ENCODE results near the gene TRIM50. TPM values are rescaled to one million over a fixed set of nuclear protein-coding genes. Genes with fewer than 3 reads are reported as not detected.
"Not testable (repeated sequence)": the region's sequence is repeated elsewhere in the genome, so short reads cannot be mapped to it uniquely, and the experiment has no call there.

The TRIM50 gene
- total RNA-seq, 6 experiments from 2014 or later = not detected

DNA sequence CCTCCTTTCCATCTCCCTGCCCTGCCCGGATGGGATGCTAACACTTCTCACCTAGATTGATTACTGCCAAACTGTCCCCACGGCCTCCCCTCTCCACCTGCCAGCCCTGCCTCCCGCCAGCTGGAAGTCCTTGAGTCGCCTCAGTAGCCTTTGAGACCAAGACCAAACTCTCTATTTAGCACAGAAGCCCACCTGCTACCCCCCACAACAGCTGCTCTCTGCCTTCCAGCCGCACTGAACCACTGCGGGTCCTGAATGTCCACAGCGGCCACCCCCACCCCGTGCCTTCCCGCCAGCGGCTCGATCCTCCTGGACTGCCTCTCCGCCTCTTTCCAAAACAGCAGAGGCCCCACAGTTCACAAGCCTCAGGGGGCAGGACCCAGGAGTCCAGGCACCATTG lies 39.1 kb upstream of the TRIM50 start:
- H3K9me3 Mint-ChIP-seq = no peaks in the 10 kb centered on the region
- H3K27me3 Mint-ChIP-seq (ENCODE audit: insufficient read depth) = peaks cover 23% of the 10 kb centered on the region
- no peak overlapping the region for H3K27ac Mint-ChIP-seq
- H3K4me3 Mint-ChIP-seq = no peak overlapping the region
- no peak for DNase-seq
- TF ChIP-seq, protein P1, sequence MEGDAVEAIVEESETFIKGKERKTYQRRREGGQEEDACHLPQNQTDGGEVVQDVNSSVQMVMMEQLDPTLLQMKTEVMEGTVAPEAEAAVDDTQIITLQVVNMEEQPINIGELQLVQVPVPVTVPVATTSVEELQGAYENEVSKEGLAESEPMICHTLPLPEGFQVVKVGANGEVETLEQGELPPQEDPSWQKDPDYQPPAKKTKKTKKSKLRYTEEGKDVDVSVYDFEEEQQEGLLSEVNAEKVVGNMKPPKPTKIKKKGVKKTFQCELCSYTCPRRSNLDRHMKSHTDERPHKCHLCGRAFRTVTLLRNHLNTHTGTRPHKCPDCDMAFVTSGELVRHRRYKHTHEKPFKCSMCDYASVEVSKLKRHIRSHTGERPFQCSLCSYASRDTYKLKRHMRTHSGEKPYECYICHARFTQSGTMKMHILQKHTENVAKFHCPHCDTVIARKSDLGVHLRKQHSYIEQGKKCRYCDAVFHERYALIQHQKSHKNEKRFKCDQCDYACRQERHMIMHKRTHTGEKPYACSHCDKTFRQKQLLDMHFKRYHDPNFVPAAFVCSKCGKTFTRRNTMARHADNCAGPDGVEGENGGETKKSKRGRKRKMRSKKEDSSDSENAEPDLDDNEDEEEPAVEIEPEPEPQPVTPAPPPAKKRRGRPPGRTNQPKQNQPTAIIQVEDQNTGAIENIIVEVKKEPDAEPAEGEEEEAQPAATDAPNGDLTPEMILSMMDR (IDR thresholded peaks at IDR 0.05) = no peak
- no peaks in the 10 kb centered on the region for H3K36me3 Mint-ChIP-seq (ENCODE audit: low read depth)
- no peaks in the 10 kb centered on the region for H3K4me1 Mint-ChIP-seq (ENCODE audit: low read depth)

DNA sequence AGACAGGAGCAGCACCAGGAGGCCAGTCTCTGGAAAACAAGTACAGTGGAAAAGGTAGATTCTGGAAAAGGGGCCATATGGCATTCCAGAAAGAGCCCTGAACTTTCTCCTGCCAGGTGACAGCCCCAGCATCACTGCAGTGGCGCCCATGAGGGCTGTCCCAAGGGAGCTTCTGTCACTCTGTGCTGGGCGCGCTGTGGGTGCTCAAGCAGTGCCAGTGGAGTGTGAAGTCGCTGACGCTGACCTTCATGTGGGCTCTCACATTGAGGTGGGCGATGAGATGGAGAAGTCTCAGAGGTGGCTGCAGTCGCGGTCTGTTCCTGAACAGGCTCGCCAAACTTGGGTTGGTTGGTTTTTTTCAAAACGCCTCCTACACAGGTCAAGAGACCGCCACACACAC lies 38.2 kb upstream of the TRIM50 start:
- no peak overlapping the region for H3K4me3 Mint-ChIP-seq
- H3K27me3 Mint-ChIP-seq (ENCODE audit: insufficient read depth) = peaks cover 23% of the 10 kb centered on the region
- H3K27ac Mint-ChIP-seq = no peak overlapping the region
- TF ChIP-seq, protein P1 (IDR thresholded peaks at IDR 0.05) = no peak
- no peak for DNase-seq
- no peaks in the 10 kb centered on the region for H3K9me3 Mint-ChIP-seq
- H3K36me3 Mint-ChIP-seq (ENCODE audit: low read depth) = no peaks in the 10 kb centered on the region
- H3K4me1 Mint-ChIP-seq (ENCODE audit: low read depth) = no peaks in the 10 kb centered on the region

DNA sequence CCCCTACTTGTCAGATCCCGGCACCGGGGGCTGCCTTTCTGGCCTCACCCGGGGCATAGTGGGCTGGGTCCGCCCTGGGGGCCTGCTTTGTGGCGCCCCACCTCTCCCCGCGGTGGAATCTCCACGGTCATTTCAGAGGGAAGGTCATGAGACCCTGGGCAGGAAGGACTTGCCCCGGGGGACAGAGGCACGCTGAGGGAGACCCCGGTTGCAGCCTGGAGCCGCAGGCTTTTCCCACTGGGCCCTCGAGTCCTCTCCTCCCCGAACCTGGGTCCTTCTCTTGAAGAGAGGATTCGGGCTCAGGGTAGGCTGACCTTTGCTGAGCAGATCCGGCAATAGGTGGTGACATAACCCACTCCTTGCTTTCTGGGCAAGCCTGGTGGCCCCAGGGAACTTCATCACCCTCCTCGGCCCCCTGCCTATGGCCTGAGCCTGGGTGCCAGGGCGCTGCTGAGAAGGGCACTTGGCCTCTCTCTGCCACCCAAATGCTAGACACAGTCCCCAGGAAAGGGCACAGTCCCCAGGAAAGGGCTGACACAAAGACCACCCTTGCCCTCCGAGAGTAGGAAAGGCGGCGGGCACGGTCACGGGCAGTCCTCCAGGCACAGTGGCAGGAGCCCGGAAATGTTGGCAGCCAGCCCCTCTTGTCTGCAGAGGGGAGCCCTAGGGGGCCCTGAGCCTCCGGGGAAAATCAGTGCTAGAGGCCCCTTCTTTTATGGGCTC lies 36.3 kb upstream of the TRIM50 start:
- H3K36me3 Mint-ChIP-seq (ENCODE audit: low read depth) = no peaks in the 10 kb centered on the region
- no peaks in the 10 kb centered on the region for H3K9me3 Mint-ChIP-seq
- DNase-seq = no peak
- H3K27ac Mint-ChIP-seq = no peak overlapping the region
- H3K4me3 Mint-ChIP-seq = no peak overlapping the region
- no peaks in the 10 kb centered on the region for H3K4me1 Mint-ChIP-seq (ENCODE audit: low read depth)
- peaks cover 27% of the 10 kb centered on the region for H3K27me3 Mint-ChIP-seq (ENCODE audit: insufficient read depth)
- TF ChIP-seq, protein P1 (IDR thresholded peaks at IDR 0.05) = no peak

DNA sequence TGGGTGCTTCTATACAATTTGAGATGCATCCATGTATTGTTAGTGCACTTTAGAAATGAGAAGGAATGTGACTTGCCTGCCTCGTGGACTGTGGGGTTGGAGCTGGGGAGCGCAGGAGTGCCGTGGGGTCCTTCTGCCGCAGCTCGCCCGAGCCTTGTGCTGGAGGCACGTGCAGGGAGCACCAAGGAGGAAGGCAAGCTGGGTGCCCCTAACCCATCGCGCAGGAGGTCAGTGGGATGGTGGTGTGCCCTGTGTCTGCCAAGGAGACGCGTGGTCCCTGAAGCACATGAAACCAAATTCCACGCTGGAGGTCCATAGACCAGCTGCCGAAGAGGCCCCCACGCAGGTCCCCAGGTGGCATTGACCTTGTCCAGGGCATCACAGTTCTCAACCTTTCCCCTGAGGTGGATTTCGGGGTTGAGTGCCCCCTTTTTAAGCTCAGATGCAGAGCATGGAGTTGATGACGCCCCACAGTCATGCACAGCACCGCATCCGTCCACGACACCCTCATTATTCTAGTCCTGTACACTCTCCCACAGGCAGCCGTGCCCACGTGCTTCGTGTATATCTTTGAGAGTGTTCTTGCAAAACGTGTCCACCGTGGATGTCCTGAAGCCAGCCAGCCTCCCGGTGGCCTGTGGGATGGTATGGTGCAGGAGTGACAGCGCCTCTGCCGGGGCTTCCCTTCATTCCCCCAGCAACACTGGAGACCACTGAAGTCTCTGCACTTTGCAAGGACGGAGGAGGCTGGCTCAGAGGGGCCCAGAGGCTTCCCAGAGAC lies 35.5 kb upstream of the TRIM50 start:
- Mint-ChIP-seq H3K4me1 (ENCODE audit: low read depth) (peaks cover 1% of the 10 kb centered on the region; the same call in 1 of the 2 replicates), H3K4me3 (no peak overlapping the region)

DNA sequence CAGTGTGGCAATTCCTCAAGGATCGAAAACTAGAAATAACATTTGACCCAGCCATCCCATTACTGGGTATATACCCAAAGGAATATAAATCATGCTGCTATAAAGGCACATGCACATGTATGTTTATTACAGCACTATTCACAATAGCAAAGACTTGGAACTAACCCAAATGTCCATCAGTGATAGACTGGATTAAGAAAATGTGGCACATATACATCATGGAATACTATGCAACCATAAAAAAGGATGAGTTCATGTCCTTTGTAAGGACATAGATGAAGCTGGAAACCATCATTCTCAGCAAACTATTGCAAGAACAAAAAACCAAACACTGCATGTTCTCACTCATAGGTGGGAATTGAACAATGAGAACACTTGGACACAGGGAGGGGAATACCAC lies 32.7 kb upstream of the TRIM50 start:
- H3K27ac Mint-ChIP-seq; H3K4me3 Mint-ChIP-seq; DNase-seq; H3K9me3 Mint-ChIP-seq; H3K4me1 Mint-ChIP-seq (ENCODE audit: low read depth); H3K36me3 Mint-ChIP-seq (ENCODE audit: low read depth): not testable (repeated sequence)
- peaks cover 25% of the 10 kb centered on the region for H3K27me3 Mint-ChIP-seq (ENCODE audit: insufficient read depth)

More for the DNA sequence above, 35.5 kb upstream of the TRIM50 start:
- H3K27me3 Mint-ChIP-seq (ENCODE audit: insufficient read depth) = peaks cover 26% of the 10 kb centered on the region
- H3K36me3 Mint-ChIP-seq (ENCODE audit: low read depth) = no peaks in the 10 kb centered on the region
- no peaks in the 10 kb centered on the region for H3K9me3 Mint-ChIP-seq
- no peak for DNase-seq
- TF ChIP-seq, protein P1 (IDR thresholded peaks at IDR 0.05) = no peak
- H3K27ac Mint-ChIP-seq = no peak overlapping the region

DNA sequence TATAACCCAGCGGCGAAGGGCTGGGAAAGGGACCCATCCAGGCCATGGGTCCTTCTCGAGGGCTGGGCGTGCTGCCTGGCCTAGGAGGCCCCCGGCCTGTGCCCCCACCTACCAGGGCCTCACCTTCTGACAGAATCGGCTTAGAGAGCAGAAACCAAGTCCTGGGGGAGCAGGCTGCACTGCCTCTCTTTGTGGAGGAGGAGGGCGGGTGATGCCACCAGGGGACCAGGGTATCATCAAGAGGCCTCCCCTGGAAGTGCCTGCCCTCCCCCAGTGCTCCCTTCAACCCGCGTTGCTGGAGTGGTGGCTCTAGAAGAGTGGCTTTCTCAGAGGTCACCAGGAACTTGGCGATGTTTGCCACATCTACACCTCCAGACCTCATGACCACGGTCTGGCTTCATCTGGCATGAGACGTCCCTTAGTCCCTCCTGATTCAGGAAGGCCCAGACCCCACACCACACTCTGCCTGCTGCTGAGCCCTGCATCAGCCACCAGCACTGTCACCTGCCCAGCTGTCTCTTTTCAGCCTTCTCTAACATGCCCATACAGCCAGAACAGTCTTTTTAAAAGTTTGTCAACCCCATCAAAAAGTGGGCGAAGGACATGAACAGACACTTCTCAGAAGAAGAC lies 32.0 kb upstream of the TRIM50 start:
- H3K4me1 Mint-ChIP-seq (ENCODE audit: low read depth) = peaks cover 9% of the 10 kb centered on the region
- no peak overlapping the region for H3K4me3 Mint-ChIP-seq
- TF ChIP-seq, protein P1 (IDR thresholded peaks at IDR 0.05) = no peak
- no peak for DNase-seq
- H3K36me3 Mint-ChIP-seq (ENCODE audit: low read depth) = no peaks in the 10 kb centered on the region
- no peaks in the 10 kb centered on the region for H3K9me3 Mint-ChIP-seq
- peaks cover 28% of the 10 kb centered on the region for H3K27me3 Mint-ChIP-seq (ENCODE audit: insufficient read depth)
- no peak overlapping the region for H3K27ac Mint-ChIP-seq

All from HFFc6 (cell line).